Stimulated activated CD8-positive, alpha-beta memory T cell treated with anti-CD3 and anti-CD28 coated beads, Interleukin-15, amount 100 ng/mL, for 1 hour (primary cell): Measurements from ENCODE around the gene CNBD2.
"Not testable (repeated sequence)": the region's sequence is repeated elsewhere in the genome, so short reads cannot be mapped to it uniquely, and the experiment has no call there.

Source experiments
- DNase-seq: peaks from one replicate; pipeline ENCODE4 v3.0.0-alpha.2; 2020; ENCODE audit warnings: low read depth

The CNBD2 gene

DNA sequence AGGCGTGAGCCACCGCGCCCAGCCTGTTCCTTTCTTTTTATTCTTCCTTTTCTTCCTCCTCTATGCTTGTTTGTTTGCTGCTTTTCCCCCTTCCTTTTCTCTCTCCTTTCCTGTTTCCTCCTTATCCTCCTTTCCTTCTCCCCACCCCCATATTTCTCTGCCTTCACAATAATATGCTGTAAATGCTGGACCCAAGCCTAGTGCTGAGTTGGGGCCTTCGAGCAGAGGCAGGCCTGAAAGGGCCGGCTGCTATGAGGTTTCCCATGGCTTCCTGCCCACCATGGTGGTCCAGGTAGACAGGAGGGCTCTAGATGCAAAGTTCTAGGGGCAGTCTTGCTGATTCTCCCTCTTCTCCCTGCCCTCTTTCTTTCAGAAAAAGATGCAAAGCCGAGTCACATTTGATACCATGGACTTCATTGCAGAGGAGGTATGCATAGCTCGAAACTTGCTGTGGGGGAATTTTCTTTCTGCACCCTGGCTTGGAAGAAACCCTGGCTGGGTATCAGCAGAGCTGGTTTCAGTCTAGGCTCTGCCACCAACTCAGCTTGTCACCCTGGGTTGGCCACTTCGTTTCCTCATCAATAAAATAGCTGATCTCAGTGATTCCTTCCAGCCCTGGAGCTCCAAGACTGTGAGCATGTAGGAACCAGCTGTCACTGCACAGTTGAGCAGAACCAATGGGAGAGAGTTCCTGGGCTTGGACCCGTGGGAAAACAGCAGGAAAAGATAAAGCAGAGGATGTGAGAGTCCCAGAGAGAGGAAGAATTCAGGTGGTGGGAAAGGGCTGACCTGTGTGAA, 7.4 kb downstream of the CNBD2 start:
- DNase-seq, result no peak

DNA sequence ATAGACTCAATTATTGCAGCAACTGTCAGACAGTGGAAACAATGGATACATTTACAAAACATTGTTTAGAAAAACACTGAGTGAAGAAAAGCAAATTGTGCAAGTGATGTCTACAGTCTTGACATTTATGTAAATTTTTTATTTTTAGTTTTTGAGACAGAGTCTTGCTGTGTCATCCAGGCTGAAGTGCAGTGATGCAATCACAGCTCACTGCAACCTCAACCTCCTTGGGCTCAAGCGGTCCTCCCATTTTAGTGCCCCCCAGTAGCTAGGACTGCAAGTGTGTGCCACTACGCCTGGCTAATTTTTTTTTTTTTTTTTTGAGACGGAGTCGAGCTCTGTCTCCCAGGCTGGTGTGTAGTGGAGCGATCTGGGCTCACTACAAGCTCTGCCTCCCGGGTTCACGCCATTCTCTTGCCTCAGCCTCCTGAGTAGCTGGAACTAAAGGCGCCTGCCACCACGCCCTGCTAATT, 9.7 kb downstream of the CNBD2 start:
- no peak for DNase-seq

DNA sequence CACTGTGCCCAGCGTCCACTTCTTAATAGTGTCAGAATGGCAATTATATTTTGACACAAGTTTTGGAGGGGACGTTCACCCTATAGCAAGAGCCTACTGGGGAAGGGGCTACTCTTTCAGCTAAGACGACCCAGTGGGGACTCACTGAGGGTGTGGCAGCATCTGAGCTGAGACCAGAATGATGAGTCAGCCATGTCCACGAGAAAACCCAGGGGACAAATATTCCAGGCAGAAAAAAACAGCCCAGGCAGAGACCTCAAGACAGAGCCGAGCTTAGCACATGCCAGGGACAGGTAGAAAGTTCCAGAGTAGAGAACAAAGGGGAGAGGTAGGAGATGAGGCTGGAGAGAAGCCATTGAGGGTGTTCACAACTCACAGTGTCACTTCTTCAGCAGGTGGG, 11.2 kb downstream of the CNBD2 start:
- DNase-seq, result no peak

DNA sequence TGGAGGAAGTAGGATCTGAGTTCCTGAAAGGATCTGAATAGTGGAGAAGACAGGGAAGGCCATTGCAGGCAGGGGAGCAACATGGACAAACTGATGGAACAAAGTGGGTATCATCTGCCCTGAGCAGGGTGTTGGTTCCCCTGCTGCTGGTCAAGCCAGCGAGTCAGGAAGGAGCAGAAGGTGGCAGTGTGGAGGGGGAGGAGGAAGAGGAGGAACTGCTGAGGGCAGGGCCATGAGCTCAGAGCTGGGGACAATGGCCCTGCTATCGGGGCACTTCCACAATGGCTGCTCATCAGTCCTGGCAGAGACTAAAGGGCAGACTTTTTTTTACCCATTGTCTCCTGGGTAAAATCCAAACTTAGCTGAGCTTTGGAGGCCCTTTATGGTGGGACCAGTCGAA, 13.6 kb downstream of the CNBD2 start:
- DNase-seq, result no peak

DNA sequence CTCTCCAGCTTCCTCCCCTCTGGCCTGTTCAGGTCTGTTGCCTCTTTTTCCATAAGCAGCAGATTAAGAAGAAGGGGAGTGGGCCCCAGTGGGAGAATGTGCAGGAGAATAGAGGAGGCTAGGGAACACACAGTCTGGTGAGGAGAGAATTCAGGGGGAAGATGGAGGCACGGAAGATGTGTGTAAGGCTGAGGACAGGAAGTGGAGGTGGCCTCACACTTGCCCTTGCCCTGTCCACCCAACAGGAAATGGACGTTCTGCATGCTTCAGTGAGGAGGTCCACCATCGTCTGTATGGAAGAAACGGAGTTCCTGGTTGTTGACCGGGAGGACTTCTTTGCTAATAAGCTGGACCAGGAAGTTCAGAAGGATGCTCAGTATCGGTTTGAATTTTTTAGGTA, 16.0 kb downstream of the CNBD2 start:
- DNase-seq, result no peak

DNA sequence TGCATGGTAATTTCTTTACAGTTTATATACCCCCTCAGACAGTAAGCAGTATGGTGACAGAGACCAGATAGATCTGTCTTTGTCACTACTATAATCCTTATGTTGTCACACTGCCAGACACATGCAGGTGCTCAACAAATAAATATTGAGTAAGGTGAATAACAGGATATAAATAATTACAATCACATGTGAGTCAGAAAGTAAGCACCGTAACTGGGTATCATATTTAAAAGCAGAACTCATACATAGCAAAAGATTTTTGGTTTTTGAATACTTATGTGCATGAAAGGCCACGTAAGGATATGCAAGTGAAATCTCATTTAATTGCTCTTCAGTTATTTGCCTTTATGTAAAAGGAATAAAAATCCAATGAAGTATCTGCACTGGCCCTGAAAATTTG, 17.4 kb downstream of the CNBD2 start:
- no peak for DNase-seq

DNA sequence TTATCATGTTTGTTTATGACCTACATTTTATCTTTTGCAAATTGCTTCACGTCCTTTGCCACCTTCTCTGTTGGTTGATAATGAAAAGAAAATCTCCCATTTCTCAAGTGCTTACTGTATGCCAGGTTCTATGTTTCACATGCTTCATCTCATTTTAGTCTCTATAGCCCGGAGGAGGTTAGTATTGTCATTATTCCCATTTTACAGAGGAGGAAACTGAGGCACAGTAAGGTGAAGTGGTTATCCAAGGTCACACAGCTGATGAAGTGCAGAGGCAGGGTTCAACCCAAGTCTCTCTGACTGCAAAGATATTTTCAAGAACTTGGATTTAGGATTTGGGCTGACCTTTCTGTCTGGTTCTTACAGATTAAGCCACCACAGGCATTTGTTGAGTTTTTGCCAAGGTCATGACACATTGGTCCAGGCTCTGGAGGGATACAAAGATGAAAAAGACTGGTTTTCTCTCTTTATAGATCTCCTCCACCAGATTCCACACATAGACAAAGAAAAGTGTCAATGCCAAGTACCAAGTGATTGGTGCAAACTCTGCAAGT, 20.6 kb downstream of the CNBD2 start:
- no peak for DNase-seq

DNA sequence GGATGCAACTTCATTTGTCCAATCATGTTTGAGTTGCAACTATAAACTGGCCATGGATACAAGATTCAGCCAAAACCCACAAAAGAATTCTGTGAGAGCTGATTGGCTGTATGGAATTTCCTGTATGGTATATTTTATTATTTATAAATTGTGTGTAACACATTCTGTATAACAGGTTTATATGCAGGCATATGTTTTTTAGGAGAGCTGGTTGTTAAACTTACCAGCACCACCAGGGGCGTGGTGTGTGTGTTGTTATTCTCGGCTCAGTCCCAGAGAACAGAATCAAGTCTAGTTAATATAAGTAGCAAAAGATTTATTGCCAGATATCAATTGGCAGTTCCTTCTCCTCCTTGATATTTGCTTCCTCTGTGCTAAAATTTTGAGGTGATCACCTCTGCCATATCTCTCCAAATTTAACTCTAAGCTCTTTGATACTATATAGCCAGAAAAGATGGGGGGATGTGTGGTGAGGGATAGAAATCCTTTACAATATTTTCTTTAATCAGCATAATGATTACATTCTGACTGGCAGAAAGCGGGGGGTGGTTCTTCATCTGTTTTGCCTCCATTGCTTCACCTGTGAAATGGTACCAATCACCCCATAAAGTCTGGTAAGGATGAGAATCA, 22.9 kb downstream of the CNBD2 start:
- no peak for DNase-seq

DNA sequence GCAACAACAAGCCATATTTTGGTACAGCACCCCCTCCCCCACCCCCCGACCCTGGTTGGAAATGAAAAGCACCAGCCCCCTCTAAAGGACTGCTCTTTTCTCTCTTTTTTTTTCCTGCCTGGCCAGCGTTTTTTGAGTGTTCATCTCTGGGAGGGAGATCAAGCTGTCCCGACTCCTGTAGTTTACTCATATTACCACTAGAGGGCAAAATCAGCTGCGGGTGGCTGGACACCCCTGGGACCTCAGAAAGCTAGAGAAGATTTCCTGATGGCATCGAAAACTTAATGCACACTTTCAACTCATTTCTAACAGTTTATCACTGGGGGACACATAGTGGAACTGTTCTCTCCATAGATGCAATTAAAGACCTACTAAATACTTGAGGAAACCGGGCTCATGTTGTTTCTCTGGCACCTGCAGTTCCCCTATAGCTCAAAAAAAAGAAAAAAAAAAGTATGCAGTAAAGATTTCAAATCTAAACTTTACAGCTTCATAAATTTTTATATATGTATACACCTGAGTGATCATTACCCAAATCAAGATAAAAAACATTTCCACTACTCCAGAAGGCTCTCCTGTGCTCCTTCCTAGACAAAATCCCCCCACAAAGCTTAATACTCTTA, 24.4 kb downstream of the CNBD2 start:
- no peak for DNase-seq

DNA sequence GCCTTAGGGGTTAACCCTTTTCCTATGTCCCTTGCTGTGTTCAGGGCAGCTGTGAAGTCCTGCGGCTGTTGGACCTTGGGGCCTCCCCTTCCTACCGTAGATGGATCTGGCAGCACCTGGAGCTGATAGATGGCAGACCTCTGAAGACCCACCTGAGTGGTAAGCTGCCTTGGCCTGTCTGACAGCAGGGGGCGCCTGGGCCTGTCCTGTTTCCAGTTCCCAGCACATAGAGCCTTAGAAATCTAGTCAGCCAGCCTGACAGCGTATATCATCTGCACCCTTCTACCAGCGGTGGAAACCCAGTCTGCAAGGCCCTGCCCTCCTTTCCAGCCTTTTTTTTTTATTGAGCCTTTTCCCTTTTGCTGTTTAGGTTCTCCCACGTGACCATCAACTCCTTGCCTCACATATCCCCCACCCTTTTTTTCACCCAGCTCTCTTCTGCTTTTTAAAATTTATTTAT, 26.6 kb downstream of the CNBD2 start:
- peak; percentile 77 for DNase-seq

DNA sequence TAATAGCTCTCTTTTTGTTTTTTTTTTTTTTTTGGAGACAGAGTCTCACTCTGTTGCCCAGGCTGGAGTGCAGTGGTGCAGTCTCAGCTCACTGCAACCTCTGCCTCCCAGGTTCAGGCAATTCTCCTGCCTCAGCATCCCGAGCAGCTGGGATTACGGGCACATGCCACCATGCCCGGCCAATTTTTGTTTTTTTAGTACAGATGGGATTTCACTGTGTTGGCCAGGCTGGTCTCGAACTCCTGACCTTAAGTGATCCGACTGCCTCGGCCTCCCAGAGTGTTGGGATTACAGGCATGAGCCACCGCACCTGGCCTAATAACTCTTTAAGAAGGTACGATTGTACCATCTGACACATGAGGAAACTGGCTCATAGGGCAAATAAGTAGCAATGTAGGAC, 28.1 kb downstream of the CNBD2 start:
- DNase-seq, result not testable (repeated sequence)

DNA sequence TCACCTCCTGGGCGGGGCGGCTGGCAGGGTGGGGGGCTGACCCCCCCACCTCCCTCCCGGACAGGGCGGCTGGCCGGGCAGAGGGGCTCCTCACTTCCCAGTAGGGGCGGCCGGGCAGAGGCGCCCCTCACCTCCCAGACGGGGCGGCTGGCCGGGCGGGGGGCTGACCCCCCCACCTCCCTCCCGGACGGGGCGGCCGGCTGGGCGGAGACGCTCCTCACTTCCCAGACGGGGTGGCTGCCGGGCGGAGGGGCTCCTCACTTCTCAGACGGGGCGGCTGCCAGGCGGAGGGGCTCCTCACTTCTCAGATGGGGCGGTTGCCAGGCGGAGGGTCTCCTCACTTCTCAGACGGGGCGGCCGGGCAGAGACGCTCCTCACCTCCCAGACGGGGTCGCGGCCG, 32.9 kb downstream of the CNBD2 start:
- DNase-seq, result not testable (repeated sequence)

DNA sequence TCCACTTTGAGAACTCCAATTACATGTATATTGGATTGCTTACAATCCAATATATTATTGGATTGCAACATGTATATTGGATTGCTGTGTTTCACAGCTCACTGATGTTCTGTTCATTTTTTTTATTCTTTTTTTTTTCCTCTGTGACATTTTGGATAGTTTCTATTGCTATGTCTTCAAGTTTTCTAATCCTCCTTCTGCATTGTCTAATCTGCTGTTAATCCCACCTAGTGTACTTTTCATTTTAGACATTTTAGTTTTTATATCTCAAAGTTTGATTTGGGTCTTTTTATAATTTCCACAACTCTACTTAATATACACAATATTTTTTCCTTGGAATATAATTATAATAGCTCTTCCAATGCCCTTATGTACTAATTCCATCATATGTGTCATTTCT, 34.5 kb downstream of the CNBD2 start:
- DNase-seq, result no peak

DNA sequence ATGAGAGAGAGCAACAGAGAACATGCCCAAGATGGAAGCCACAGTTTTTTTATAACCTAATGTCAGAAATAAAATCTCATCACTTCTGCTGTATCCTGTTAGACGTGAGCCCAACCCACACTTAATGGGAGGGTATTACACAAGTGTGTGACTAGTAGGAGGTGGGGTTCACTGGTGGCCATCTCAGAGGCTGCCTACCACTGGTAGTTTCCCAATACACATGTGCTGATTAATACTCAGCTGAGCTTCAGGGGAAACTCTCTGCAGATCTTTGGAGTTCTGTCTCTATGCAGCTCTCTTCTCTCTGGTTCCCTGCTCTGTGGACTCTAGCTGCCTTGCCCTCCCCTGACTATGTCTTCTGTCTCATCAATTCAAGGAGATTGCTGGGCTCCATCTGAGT, 35.7 kb downstream of the CNBD2 start:
- no peak for DNase-seq

DNA sequence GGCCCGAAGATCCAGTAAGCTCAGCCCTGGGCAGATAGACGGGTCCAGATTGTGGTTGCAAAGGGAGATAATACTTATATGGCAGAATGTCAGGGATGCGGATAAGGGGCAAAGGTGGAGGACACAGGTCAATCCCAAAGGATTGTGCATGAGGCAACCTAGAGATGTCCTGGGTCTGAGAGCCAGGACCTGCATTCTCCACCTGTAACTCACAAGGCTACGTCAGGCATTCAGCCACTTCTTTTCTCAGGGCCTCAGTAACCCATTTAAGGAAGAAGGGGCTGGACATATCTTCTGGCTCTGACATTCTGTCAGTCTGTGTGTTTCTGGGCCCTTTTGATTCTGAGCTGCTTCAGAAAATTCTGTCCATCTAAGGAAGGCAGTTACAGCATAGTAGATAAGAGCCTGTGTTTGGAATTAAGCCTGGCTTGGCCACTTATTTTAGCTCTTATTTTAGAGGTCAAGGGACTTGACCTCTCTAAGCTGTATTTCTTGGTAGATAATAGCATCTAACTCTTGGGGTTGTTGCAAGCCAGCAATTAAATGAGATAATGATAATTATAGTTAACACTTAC, 40.2 kb downstream of the CNBD2 start:
- DNase-seq, result no peak

DNA sequence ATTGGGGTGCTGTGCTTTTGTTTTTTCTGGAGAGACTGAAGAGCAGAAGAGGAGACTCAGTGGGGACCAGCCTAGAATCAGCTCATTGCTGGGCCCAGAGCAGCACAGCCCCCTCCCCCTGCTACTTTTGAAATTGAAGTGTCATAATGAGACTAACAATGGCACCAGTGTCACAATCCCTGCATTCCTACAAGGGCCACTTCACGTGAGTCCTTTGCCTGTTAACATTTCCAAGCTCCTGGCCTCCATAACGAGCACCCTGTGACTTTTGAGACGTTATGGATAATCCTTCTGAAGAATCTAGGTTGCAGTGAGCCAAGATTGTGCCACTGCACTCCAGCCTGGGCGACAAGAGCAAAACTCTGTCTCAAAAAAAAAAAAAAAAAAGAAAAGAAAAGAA, 41.7 kb downstream of the CNBD2 start:
- no peak for DNase-seq

DNA sequence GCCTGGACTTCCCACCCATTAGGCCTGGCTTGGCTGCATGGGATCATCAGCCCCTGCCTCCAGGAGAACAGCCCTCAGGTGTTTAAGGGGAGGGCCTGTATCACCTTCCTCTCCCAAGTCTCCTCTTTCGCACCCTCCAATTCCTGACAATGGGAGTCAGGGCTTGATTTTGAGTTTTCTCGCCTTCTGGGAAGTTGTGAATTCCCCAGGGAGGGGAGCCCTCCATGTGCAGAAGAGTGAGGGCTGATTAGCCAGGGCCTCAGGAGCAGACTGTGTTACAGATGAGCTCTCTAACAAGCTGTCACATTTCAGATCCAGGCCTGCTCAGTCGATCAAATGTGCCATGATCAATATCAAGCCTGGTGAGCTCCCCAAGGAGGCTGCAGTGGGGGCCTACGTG, 42.4 kb downstream of the CNBD2 start:
- no peak for DNase-seq

DNA sequence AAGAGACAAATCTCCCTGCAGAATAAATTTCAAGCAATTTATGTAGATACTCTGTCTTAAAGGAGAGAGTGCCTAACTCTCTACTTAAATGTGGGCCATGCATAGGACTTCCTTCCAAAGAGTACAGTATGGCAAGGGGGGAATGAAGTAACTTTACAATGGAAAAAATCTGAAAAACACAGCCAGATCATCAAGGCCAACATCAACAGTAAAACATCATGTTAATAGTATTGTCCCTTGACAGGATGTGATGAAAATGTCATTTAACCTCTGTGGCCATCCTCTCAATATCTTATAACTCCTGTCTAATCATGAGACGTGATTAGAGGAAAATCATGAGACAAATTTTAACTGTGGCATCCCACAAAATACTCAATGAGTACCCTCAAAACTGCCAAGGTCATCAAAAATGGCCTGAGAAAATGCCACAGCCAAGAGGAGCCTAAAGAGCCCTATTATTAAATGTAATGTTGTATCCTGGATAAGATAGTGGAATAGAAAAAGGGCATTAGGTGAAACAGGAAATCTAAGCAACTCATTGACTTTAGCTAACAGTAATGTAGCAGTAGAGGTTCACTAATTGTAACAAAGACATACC, 47.5 kb downstream of the CNBD2 start:
- no peak for DNase-seq

DNA sequence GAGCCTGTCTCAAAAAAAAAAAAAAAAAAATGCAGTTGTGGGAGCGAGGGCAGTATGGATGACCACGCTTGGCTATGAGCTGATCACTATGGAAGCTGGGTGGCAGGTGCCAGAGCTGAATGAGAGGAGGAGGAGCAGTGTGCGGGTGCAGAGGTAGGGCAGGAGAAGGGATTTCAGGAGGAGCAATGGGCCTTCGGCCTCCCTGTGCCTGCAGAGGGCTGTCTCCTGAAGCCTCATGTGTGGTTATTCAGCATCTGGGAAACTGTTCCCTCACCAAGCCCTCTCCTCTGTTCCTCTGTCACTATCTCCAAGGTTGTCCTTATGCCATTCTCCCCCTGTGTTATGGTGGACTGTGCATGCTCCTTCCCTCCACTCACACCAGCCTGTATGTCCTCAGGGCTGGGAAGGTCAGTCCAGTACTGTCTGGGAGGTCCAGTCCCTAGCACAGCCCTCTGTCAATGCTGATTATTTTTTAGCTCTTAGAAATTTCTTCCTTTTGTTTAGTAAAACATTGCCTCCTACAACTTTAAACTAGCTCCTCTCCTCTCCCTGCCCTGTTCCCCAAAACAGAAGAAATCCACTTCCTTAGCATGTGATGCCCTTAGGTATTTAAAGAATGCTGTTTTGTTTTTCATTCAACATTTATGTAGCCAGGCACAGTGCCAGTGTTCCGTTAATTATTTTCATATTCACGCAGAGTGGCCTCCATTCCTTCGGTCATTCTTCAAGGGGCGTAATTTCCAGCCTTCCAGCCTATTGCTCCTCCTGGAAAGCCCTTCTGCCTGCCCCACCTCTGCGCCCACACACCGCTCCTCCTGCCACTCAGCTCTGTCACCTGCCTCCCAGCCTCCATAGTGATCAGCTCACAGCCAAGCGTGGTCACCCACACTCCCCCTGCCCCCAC, 48.9 kb downstream of the CNBD2 start:
- DNase-seq, result no peak

DNA sequence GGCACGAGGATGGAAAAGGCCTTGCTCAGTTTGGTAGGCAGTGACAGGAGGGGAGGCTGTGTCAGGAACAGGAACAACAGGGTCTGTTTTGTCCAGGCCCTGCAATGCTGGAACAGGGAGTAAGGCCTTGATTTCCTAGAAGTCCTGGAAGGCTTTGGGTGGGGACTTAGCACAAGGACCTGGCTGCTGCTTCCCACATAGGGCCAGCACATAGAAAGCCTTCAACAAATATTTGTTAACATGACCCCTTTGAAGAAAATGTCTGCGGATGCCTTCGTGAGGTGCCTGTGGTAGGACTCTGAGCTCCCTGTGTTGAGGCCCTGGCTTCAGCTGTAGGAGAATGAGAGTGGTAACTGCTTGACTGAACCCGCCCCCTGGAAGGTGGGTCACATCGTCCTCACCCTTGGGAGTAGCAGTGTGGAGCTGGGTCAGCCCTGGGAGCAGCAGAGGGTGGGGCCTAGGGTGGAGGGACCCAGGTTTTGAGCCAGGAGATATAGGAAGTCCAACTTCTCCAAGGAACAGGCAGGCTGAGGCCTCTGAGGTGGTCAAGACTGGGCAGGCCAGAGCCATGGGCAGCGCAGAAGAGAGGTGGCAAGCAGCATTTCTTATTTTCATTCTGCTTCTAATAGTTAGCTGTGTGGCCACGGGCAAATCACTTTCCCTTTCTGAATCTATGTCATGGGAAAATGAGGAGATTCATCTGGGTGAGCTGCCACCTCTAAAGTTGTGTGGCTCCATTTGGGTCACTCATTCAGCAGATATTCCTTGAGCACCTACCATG, 50.0 kb downstream of the CNBD2 start:
- DNase-seq, result no peak
